Small intestine (tissue), 16 donors: ENCODE results near the gene TIGD2. TPM values are rescaled to one million over a fixed set of nuclear protein-coding genes. Genes with fewer than 3 reads are reported as not detected.

ENCODE experiments used
- DNase-seq, 2 donors: peaks; one replicate each; pipeline versions ENCODE4 v3.0.0 to v3.0.0-alpha.2; 2013
- FAIRE-seq: peaks from 2 replicates; lab custom pipeline; 2012; peaks lifted over from hg19 to GRCh38; lab: Jason Lieb, UNC
- H3K27ac ChIP-seq, 3 donors: one replicate each; pipeline ENCODE4 v1.5.1; 2013; ENCODE audit warnings: low read length in 2 of 3, mild to moderate bottlenecking in 2 of 3, control low read depth in 1 of 3, inconsistent platforms in 1 of 3, low read depth in 1 of 3, moderate library complexity in 1 of 3
- H3K27me3 ChIP-seq, 3 donors: one replicate each; pipeline ENCODE4 v1.6.1; 2013; ENCODE audit warnings: low read length in 3 of 3, inconsistent platforms in 1 of 3; ENCODE audit not compliant: control insufficient read depth in 3 of 3, insufficient read depth in 3 of 3
- H3K36me3 ChIP-seq, 3 donors: one replicate each; pipeline ENCODE4 v1.6.1; 2013; ENCODE audit warnings: low read length in 3 of 3, inconsistent platforms in 1 of 3, low read depth in 1 of 3, mild to moderate bottlenecking in 1 of 3, moderate library complexity in 1 of 3; ENCODE audit not compliant: control insufficient read depth in 3 of 3, insufficient read depth in 2 of 3
- H3K4me1 ChIP-seq, 3 donors: one replicate each; pipeline ENCODE4 v1.6.1; 2013; ENCODE audit warnings: low read length in 2 of 3, inconsistent platforms in 1 of 3, low read depth in 1 of 3, mild to moderate bottlenecking in 1 of 3, moderate library complexity in 1 of 3; ENCODE audit not compliant: control insufficient read depth in 3 of 3, insufficient read depth in 2 of 3
- H3K4me3 ChIP-seq, 3 donors: one replicate each; pipeline ENCODE4 v1.5.1; 2013; ENCODE audit warnings: low read length in 3 of 3, control low read depth in 1 of 3, inconsistent platforms in 1 of 3, low read depth in 1 of 3, mild to moderate bottlenecking in 1 of 3, moderate library complexity in 1 of 3
- H3K9me3 ChIP-seq, 2 donors: one replicate each; pipeline ENCODE4 v1.6.1; 2013; ENCODE audit warnings: low read depth in 1 of 2, low read length in 1 of 2; ENCODE audit not compliant: control insufficient read depth in 2 of 2, insufficient read depth in 1 of 2
- WGBS, 3 donors: extraction: QIAGEN DNeasy Blood & Tissue Kit; methylation state at CpG; one replicate each; pipeline ENCODE4 v1.1.7; 2013; 5-methylcytosine and 5-hydroxymethylcytosine counted together
- long read RNA-seq, 10 donors: transcript quantifications; one replicate each; lab custom pipeline, GENCODE V29; 2026
- polyA plus RNA-seq, 4 donors: library from polyadenylated mRNA; stranded (reverse) in 3 of 4; unstranded in 1 of 4; fragments of 200-250 nt in 3 of 4; fragments of 120-200 nt in 1 of 4; gene quantifications; one replicate each; pipeline versions ENCODE4 v1.2.1 to v1.2.3, GENCODE V29; 2013
- donor health status: healthy with polysubstance abuse.
- donor health status: control.
- donor health status: control.
- donor health status: Bipolar disorder and iron deficiency.
- donor health status: healthy.

Gene TIGD2
- polyA plus RNA-seq: 10 to 100 TPM in 1 of 4 donors, 1 to 10 TPM in 3; 4.1 to 11.7 (median 5.4) TPM
- long read RNA-seq, donor 1, transcript TIGD2-202 (2 exons, 3,217 nt): minor isoform, 5 of 23 reads
- long read RNA-seq, donor 1, transcript TIGD2-201 (1 exons, 2,083 nt): major isoform, 18 of 23 reads
- long read RNA-seq, donor 1, partial matches to known transcripts: 0 of 23 reads
- long read RNA-seq, donor 1, other reads (novel, unspliced or antisense): 0 of 23 reads
- long read RNA-seq, donor 2, partial matches to known transcripts: 0 of 5 reads
- long read RNA-seq, donor 2, other reads (novel, unspliced or antisense): 0 of 5 reads
- long read RNA-seq, donor 3, transcript TIGD2-201 (1 exons, 2,083 nt): major isoform, 9 of 14 reads
- long read RNA-seq, donor 3, transcript TIGD2-202 (2 exons, 3,217 nt): minor isoform, 5 of 14 reads
- long read RNA-seq, donor 3, partial matches to known transcripts: 0 of 14 reads
- long read RNA-seq, donor 3, other reads (novel, unspliced or antisense): 0 of 14 reads
- long read RNA-seq, donor 4, partial matches to known transcripts: 0 of 1 reads
- long read RNA-seq, donor 4, other reads (novel, unspliced or antisense): 0 of 1 reads
- long read RNA-seq, donor 5, transcript TIGD2-201 (1 exons, 2,083 nt): major isoform, 5 of 5 reads
- long read RNA-seq, donor 5, partial matches to known transcripts: 0 of 5 reads
- long read RNA-seq, donor 5, other reads (novel, unspliced or antisense): 0 of 5 reads
- long read RNA-seq, donor 6, transcript TIGD2-201 (1 exons, 2,083 nt): major isoform, 6 of 7 reads
- long read RNA-seq, donor 6, partial matches to known transcripts: 0 of 7 reads
- long read RNA-seq, donor 6, other reads (novel, unspliced or antisense): 0 of 7 reads
- long read RNA-seq, donor 7, partial matches to known transcripts: 0 of 5 reads
- long read RNA-seq, donor 7, other reads (novel, unspliced or antisense): 0 of 5 reads
- long read RNA-seq, donor 8, partial matches to known transcripts: 0 of 1 reads
- long read RNA-seq, donor 8, other reads (novel, unspliced or antisense): 0 of 1 reads
- long read RNA-seq, donor 9, transcript TIGD2-201 (1 exons, 2,083 nt): major isoform, 5 of 6 reads
- long read RNA-seq, donor 9, partial matches to known transcripts: 0 of 6 reads
- long read RNA-seq, donor 9, other reads (novel, unspliced or antisense): 0 of 6 reads
- long read RNA-seq, donor 10, transcript TIGD2-202 (2 exons, 3,217 nt): minor isoform, 5 of 15 reads
- long read RNA-seq, donor 10, transcript TIGD2-201 (1 exons, 2,083 nt): major isoform, 10 of 15 reads
- long read RNA-seq, donor 10, partial matches to known transcripts: 0 of 15 reads
- long read RNA-seq, donor 10, other reads (novel, unspliced or antisense): 0 of 15 reads

GRCh38 chr4:89110986-89111832 is at the start of gene TIGD2:
Gene TIGD2, plus strand, starts transcription at chr4:89111533. Its CDS starts 1,442 bp downstream, at chr4:89112975.
- peaks cover 0 to 16% (median 0%) of the 10 kb centered on the region in 3 donors for H3K4me1 ChIP-seq
- FAIRE-seq (no peak), DNase-seq (peak; percentile 91 to 95)
- H3K4me3 ChIP-seq: peak within 1 kb of the TSS; percentile 60 to 83 (median 63)
- peak within 1 kb of the TSS; percentile 70 to 93 (median 84) for H3K27ac ChIP-seq
- peaks cover 0 to 2% (median 0%) of the 10 kb centered on the region in 3 donors for H3K36me3 ChIP-seq
- WGBS, 3 donors: 0% methylated on average over 66 to 101 of the region's 101 CpGs
- no peaks in the 10 kb centered on the region for H3K27me3 ChIP-seq
- H3K9me3 ChIP-seq: peaks cover 0 to 8% of the 10 kb centered on the region in 2 donors

- Histone ChIP-seq H3K9me3 (no peaks in the 10 kb centered on the region), H3K36me3 (no peaks in the 10 kb centered on the region), H3K27ac (no peak overlapping the region), H3K27me3 (no peaks in the 10 kb centered on the region), H3K4me3 (no peak overlapping the region), H3K4me1 (no peaks in the 10 kb centered on the region)
- FAIRE-seq: no peak
- DNase-seq: no peak
- WGBS, 3 donors: 62 to 94% (median 88%) methylated on average over 3 of the region's 3 CpGs
These were observed 46.5 kb upstream of the TIGD2 start for GRCh38 chr4:89064848-89065247.

GRCh38 chr4:89067417-89067816 is 43.9 kb upstream of the TIGD2 start:
- DNase-seq (no peak), FAIRE-seq (no peak)
- no peak overlapping the region for H3K27ac ChIP-seq
- no peaks in the 10 kb centered on the region for H3K36me3 ChIP-seq
- no peaks in the 10 kb centered on the region for H3K27me3 ChIP-seq
- no peak overlapping the region for H3K4me3 ChIP-seq
- no peaks in the 10 kb centered on the region for H3K9me3 ChIP-seq
- no peaks in the 10 kb centered on the region for H3K4me1 ChIP-seq

- Histone ChIP-seq H3K27me3 (no peaks in the 10 kb centered on the region), H3K27ac (no peak overlapping the region), H3K9me3 (no peaks in the 10 kb centered on the region), H3K4me3 (no peak overlapping the region), H3K4me1 (no peaks in the 10 kb centered on the region), H3K36me3 (no peaks in the 10 kb centered on the region)
- FAIRE-seq (no peak), DNase-seq (no peak)
- WGBS, 3 donors: 42 to 73% (median 54%) methylated on average over 2 of the region's 2 CpGs
These were observed 41.9 kb upstream of the TIGD2 start for GRCh38 chr4:89069481-89069880.

- Histone ChIP-seq H3K36me3 (no peaks in the 10 kb centered on the region), H3K27me3 (no peaks in the 10 kb centered on the region), H3K4me1 (no peaks in the 10 kb centered on the region), H3K9me3 (no peaks in the 10 kb centered on the region), H3K27ac (no peak overlapping the region), H3K4me3 (no peak overlapping the region)
- FAIRE-seq (no peak), DNase-seq (no peak)
- 85 to 95% (median 92%) methylated on average over 2 of the region's 2 CpGs for WGBS, 3 donors
These were observed 41.3 kb upstream of the TIGD2 start for GRCh38 chr4:89070041-89070440.

- no peaks in the 10 kb centered on the region for H3K9me3 ChIP-seq
- H3K4me1 ChIP-seq: no peaks in the 10 kb centered on the region
- no peaks in the 10 kb centered on the region for H3K36me3 ChIP-seq
- no peaks in the 10 kb centered on the region for H3K27me3 ChIP-seq
- H3K27ac ChIP-seq: no peak overlapping the region
- DNase-seq: no peak
- WGBS, 3 donors: 83 to 94% (median 89%) methylated on average over 3 of the region's 3 CpGs
- no peak overlapping the region for H3K4me3 ChIP-seq
- FAIRE-seq: no peak
These were observed 40.0 kb upstream of the TIGD2 start for GRCh38 chr4:89071311-89071710.

GRCh38 chr4:89072921-89073320 is 38.4 kb upstream of the TIGD2 start:
- no peaks in the 10 kb centered on the region for H3K27me3 ChIP-seq
- no peaks in the 10 kb centered on the region for H3K36me3 ChIP-seq
- H3K27ac ChIP-seq: no peak overlapping the region
- peaks cover 0 to 12% of the 10 kb centered on the region in 2 donors for H3K9me3 ChIP-seq
- no peak for FAIRE-seq
- no peak for DNase-seq
- no peak overlapping the region for H3K4me3 ChIP-seq
- H3K4me1 ChIP-seq: no peaks in the 10 kb centered on the region
- 31 to 78% (median 67%) methylated on average over 1 of the region's 1 CpG for WGBS, 3 donors
